GM18508 (cell line): ENCODE measurements around the gene LRRC4B.

Source experiments
- ATAC-seq: cut with Tn5 transposase; IDR thresholded peaks from one replicate; pipeline ENCODE4 v1.9.1; 2021; ENCODE audit warnings: moderate number of reproducible peaks; ENCODE audit not compliant: insufficient read depth, unreplicated experiment

Gene LRRC4B

GRCh38 chr19:50555450-50556281, 12.6 kb downstream of the LRRC4B start:
- ATAC-seq: no peak

- ATAC-seq: no peak
Observed at GRCh38 chr19:50555033-50555432, 13.2 kb downstream of the LRRC4B start.

- no peak for ATAC-seq
Observed at GRCh38 chr19:50554212-50554611, 14.0 kb downstream of the LRRC4B start.

- no peak for ATAC-seq
Observed at GRCh38 chr19:50553134-50553703, 15.0 kb downstream of the LRRC4B start.

GRCh38 chr19:50552540-50552939, 15.7 kb downstream of the LRRC4B start:
- no peak for ATAC-seq

- ATAC-seq: no peak
Observed at GRCh38 chr19:50551715-50552187, 16.5 kb downstream of the LRRC4B start.

- ATAC-seq: no peak
Observed at GRCh38 chr19:50551034-50551714, 17.1 kb downstream of the LRRC4B start.

GRCh38 chr19:50550594-50550966, 17.7 kb downstream of the LRRC4B start:
- no peak for ATAC-seq

GRCh38 chr19:50549927-50550593, 18.2 kb downstream of the LRRC4B start:
- no peak for ATAC-seq

- ATAC-seq: no peak
Observed at GRCh38 chr19:50549059-50549926, 18.9 kb downstream of the LRRC4B start.

- ATAC-seq: no peak
Observed at GRCh38 chr19:50548191-50549058, 19.8 kb downstream of the LRRC4B start.

- ATAC-seq: no peak
Observed at GRCh38 chr19:50547385-50548190, 20.6 kb downstream of the LRRC4B start.

GRCh38 chr19:50546527-50547221, 21.6 kb downstream of the LRRC4B start:
- ATAC-seq: no peak

GRCh38 chr19:50542943-50543342, 25.3 kb downstream of the LRRC4B start:
- ATAC-seq: no peak

- ATAC-seq: no peak
Observed at GRCh38 chr19:50537769-50538230, 30.4 kb downstream of the LRRC4B start.

- ATAC-seq: no peak
Observed at GRCh38 chr19:50537306-50537685, 30.9 kb downstream of the LRRC4B start.

- ATAC-seq: no peak
Observed at GRCh38 chr19:50536662-50537305, 31.5 kb downstream of the LRRC4B start.
